SJSA1 (cell line): ENCODE measurements around the gene PTK7. TPM values are rescaled to one million over a fixed set of nuclear protein-coding genes. Genes with fewer than 3 reads are reported as not detected.
"Not testable (repeated sequence)": the region's sequence is repeated elsewhere in the genome, so short reads cannot be mapped to it uniquely, and the experiment has no call there.

Source experiments
- DNase-seq, 2 experiments: peaks; one replicate each; pipeline ENCODE4 v3.0.0-alpha.2; 2015 to 2020; ENCODE audit warnings: low spot score in 2 of 2, low read depth in 1 of 2
- H3K27ac ChIP-seq: fragments of 250-450 bp; sonication (Bioruptor Pico); 2 replicates; pipeline ENCODE4 v1.5.1; 2020; ENCODE audit warnings: mild to moderate bottlenecking, moderate library complexity
- H3K27me3 ChIP-seq: fragments of 250-450 bp; sonication (Bioruptor Pico); replicated peaks from 2 replicates; pipeline ENCODE4 v1.5.1; 2020; ENCODE audit warnings: mild to moderate bottlenecking, moderate library complexity
- H3K36me3 ChIP-seq: fragments of 250-450 bp; sonication (Bioruptor Pico); 2 replicates; pipeline ENCODE4 v1.5.1; 2020; ENCODE audit warnings: mild to moderate bottlenecking
- H3K4me1 ChIP-seq: fragments of 250-450 bp; sonication (Bioruptor Pico); replicated peaks from 2 replicates; pipeline ENCODE4 v1.6.1; 2021; ENCODE audit warnings: mild to moderate bottlenecking
- H3K4me3 ChIP-seq: fragments of 250-450 bp; sonication (Bioruptor Pico); 2 replicates; pipeline ENCODE4 v1.5.1; 2020; ENCODE audit warnings: mild to moderate bottlenecking
- H3K9me3 ChIP-seq: fragments of 250-450 bp; sonication (Bioruptor Pico); replicated peaks from 2 replicates; pipeline ENCODE4 v1.5.1; 2020; ENCODE audit warnings: mild to moderate bottlenecking
- total RNA-seq: library from RNA; depleted of rRNA; stranded (reverse); fragments of >200 nt; shearing (Covaris generic); gene quantifications from 2 replicates; pipeline ENCODE4 v1.2.3, GENCODE V29; 2014

PTK7 gene
- total RNA-seq, 1 experiment from 2014 or later: 87.0 TPM

GRCh38 chr6:43123461-43124314, 47.6 kb downstream of the PTK7 start:
- no peak for DNase-seq
- Histone ChIP-seq H3K27ac (peak overlapping the region; percentile 40; the same call in 1 of the 2 replicates), H3K36me3 (no peaks in the 10 kb centered on the region), H3K4me3 (no peak overlapping the region), H3K27me3 (no peaks in the 10 kb centered on the region), H3K9me3 (no peaks in the 10 kb centered on the region), H3K4me1 (peaks cover 40% of the 10 kb centered on the region)

- Histone ChIP-seq H3K27me3 (no peaks in the 10 kb centered on the region), H3K27ac (no peak overlapping the region), H3K4me3 (no peak overlapping the region), H3K9me3 (no peaks in the 10 kb centered on the region), H3K4me1 (peaks cover 40% of the 10 kb centered on the region), H3K36me3 (no peaks in the 10 kb centered on the region)
- DNase-seq: no peak
Observed at GRCh38 chr6:43124481-43124880, 48.4 kb downstream of the PTK7 start.

GRCh38 chr6:43125119-43125518, 49.0 kb downstream of the PTK7 start:
- no peaks in the 10 kb centered on the region for H3K27me3 ChIP-seq
- H3K36me3 ChIP-seq: peaks cover under 1% of the 10 kb centered on the region; the same call in 1 of the 2 replicates
- peaks cover 40% of the 10 kb centered on the region for H3K4me1 ChIP-seq
- H3K4me3 ChIP-seq: no peak overlapping the region
- no peak for DNase-seq
- no peaks in the 10 kb centered on the region for H3K9me3 ChIP-seq
- no peak overlapping the region for H3K27ac ChIP-seq

- Histone ChIP-seq H3K27me3 (no peaks in the 10 kb centered on the region), H3K27ac (no peak overlapping the region), H3K9me3 (no peaks in the 10 kb centered on the region), H3K4me3 (no peak overlapping the region), H3K36me3 (peaks cover 5% of the 10 kb centered on the region), H3K4me1 (peaks cover 35% of the 10 kb centered on the region)
- DNase-seq: no peak
Observed at GRCh38 chr6:43125555-43125954, 49.4 kb downstream of the PTK7 start.

GRCh38 chr6:43127180-43127579, 51.1 kb downstream of the PTK7 start:
- no peaks in the 10 kb centered on the region for H3K9me3 ChIP-seq
- no peak overlapping the region for H3K27ac ChIP-seq
- no peak for DNase-seq
- no peak overlapping the region for H3K4me3 ChIP-seq
- peaks cover 19% of the 10 kb centered on the region for H3K4me1 ChIP-seq
- no peaks in the 10 kb centered on the region for H3K27me3 ChIP-seq
- peaks cover 17% of the 10 kb centered on the region for H3K36me3 ChIP-seq

- peaks cover 12% of the 10 kb centered on the region for H3K4me1 ChIP-seq
- H3K9me3 ChIP-seq: no peaks in the 10 kb centered on the region
- no peak overlapping the region for H3K27ac ChIP-seq
- no peak overlapping the region for H3K4me3 ChIP-seq
- no peak for DNase-seq
- no peaks in the 10 kb centered on the region for H3K27me3 ChIP-seq
- peaks cover 23% of the 10 kb centered on the region for H3K36me3 ChIP-seq
Observed at GRCh38 chr6:43127877-43128276, 51.8 kb downstream of the PTK7 start.

GRCh38 chr6:43128926-43129325, 52.8 kb downstream of the PTK7 start:
- peaks cover 7% of the 10 kb centered on the region; the same call in 1 of the 2 replicates for H3K4me1 ChIP-seq
- no peak overlapping the region for H3K27ac ChIP-seq

GRCh38 chr6:43129434-43130194, 53.5 kb downstream of the PTK7 start:
- no peak overlapping the region for H3K4me3 ChIP-seq
- H3K9me3 ChIP-seq: no peaks in the 10 kb centered on the region
- H3K36me3 ChIP-seq: peaks cover 23% of the 10 kb centered on the region
- no peaks in the 10 kb centered on the region for H3K27me3 ChIP-seq
- H3K4me1 ChIP-seq: peaks cover 7% of the 10 kb centered on the region; the same call in 1 of the 2 replicates
- peak in 1 of 2 experiments; percentile 16 for DNase-seq
- H3K27ac ChIP-seq: no peak overlapping the region

More at GRCh38 chr6:43128926-43129325, 52.8 kb downstream of the PTK7 start:
- DNase-seq: no peak
- Histone ChIP-seq H3K36me3 (peaks cover 23% of the 10 kb centered on the region), H3K27me3 (no peaks in the 10 kb centered on the region), H3K4me3 (no peak overlapping the region), H3K9me3 (no peaks in the 10 kb centered on the region)

- peaks cover 4% of the 10 kb centered on the region; the same call in 1 of the 2 replicates for H3K4me1 ChIP-seq
- no peak overlapping the region for H3K4me3 ChIP-seq
- H3K27ac ChIP-seq: no peak overlapping the region
Observed at GRCh38 chr6:43130429-43130828, 54.3 kb downstream of the PTK7 start.

GRCh38 chr6:43131379-43131778, 55.3 kb downstream of the PTK7 start:
- not testable (repeated sequence) for H3K4me1 ChIP-seq, DNase-seq, H3K27ac ChIP-seq, H3K4me3 ChIP-seq, H3K9me3 ChIP-seq, H3K27me3 ChIP-seq
- peaks cover 23% of the 10 kb centered on the region for H3K36me3 ChIP-seq

More at GRCh38 chr6:43130429-43130828, 54.3 kb downstream of the PTK7 start:
- Histone ChIP-seq H3K9me3 (no peaks in the 10 kb centered on the region), H3K36me3 (peaks cover 23% of the 10 kb centered on the region), H3K27me3 (no peaks in the 10 kb centered on the region)
- DNase-seq: no peak

GRCh38 chr6:43138267-43138666, 62.2 kb downstream of the PTK7 start:
- Histone ChIP-seq H3K27ac (no peak overlapping the region), H3K4me1 (peaks cover 4% of the 10 kb centered on the region), H3K4me3 (no peak overlapping the region), H3K36me3 (peaks cover 8% of the 10 kb centered on the region), H3K9me3 (no peaks in the 10 kb centered on the region), H3K27me3 (no peaks in the 10 kb centered on the region)
- no peak for DNase-seq

- peaks cover 19% of the 10 kb centered on the region for H3K36me3 ChIP-seq
Observed at GRCh38 chr6:43139973-43140372, 63.9 kb downstream of the PTK7 start.

GRCh38 chr6:43141644-43142043, 65.5 kb downstream of the PTK7 start:
- H3K9me3 ChIP-seq: no peaks in the 10 kb centered on the region
- peaks cover 23% of the 10 kb centered on the region for H3K36me3 ChIP-seq
- peaks cover 11% of the 10 kb centered on the region for H3K4me1 ChIP-seq
- no peak overlapping the region for H3K27ac ChIP-seq
- DNase-seq: no peak
- H3K27me3 ChIP-seq: no peaks in the 10 kb centered on the region
- no peak overlapping the region for H3K4me3 ChIP-seq

More at GRCh38 chr6:43139973-43140372, 63.9 kb downstream of the PTK7 start:
- DNase-seq, H3K4me3 ChIP-seq, H3K9me3 ChIP-seq, H3K27me3 ChIP-seq, H3K27ac ChIP-seq: not testable (repeated sequence)
- peaks cover 11% of the 10 kb centered on the region for H3K4me1 ChIP-seq

- Histone ChIP-seq H3K4me3 (no peak overlapping the region), H3K4me1 (peaks cover 11% of the 10 kb centered on the region), H3K9me3 (no peaks in the 10 kb centered on the region), H3K27ac (no peak overlapping the region), H3K27me3 (no peaks in the 10 kb centered on the region), H3K36me3 (peaks cover 23% of the 10 kb centered on the region)
- no peak for DNase-seq
Observed at GRCh38 chr6:43142101-43142500, 66.0 kb downstream of the PTK7 start.
